Neuronal stem cell (in vitro differentiated cells): ENCODE measurements around the gene GPATCH8.

Source experiments
- DNase-seq: peaks from one replicate; pipeline ENCODE4 v3.0.0-alpha.2; 2013; ENCODE audit warnings: low spot score
- H2AFZ ChIP-seq: one replicate; pipeline ENCODE4 v1.6.1; 2013; ENCODE audit warnings: mild to moderate bottlenecking, low read length, inconsistent platforms
- H2AK5ac ChIP-seq: 2 replicates; pipeline ENCODE4 v1.6.1; 2013; ENCODE audit warnings: low read depth, mild to moderate bottlenecking, inconsistent platforms, low read length, moderate library complexity, mixed read lengths
- H2BK120ac ChIP-seq: 2 replicates; pipeline ENCODE4 v1.6.1; 2013; ENCODE audit warnings: low read depth, mild to moderate bottlenecking, inconsistent platforms, low read length, moderate library complexity, mixed read lengths
- H2BK12ac ChIP-seq: one replicate; pipeline ENCODE4 v1.6.1; 2013; ENCODE audit warnings: low read length, inconsistent platforms
- H2BK15ac ChIP-seq: 2 replicates; pipeline ENCODE4 v1.6.1; 2013; ENCODE audit warnings: mild to moderate bottlenecking, low read length, inconsistent platforms, mixed read lengths
- H2BK5ac ChIP-seq: one replicate; pipeline ENCODE4 v1.6.1; 2013; ENCODE audit warnings: inconsistent platforms, mild to moderate bottlenecking, low read length, moderate library complexity
- H3K14ac ChIP-seq: one replicate; pipeline ENCODE4 v1.6.1; 2013; ENCODE audit warnings: low read length, inconsistent platforms
- H3K18ac ChIP-seq: 2 replicates; pipeline ENCODE4 v1.6.1; 2013; ENCODE audit warnings: low read length, inconsistent platforms
- H3K23ac ChIP-seq: 2 replicates; pipeline ENCODE4 v1.6.1; 2013; ENCODE audit warnings: low read depth, mild to moderate bottlenecking, mixed read lengths, low read length, inconsistent platforms; ENCODE audit not compliant: poor library complexity
- H3K27ac ChIP-seq: replicated peaks from 3 replicates; pipeline ENCODE4 v1.5.1; 2013; ENCODE audit warnings: low read length, inconsistent platforms
- H3K27me3 ChIP-seq, 3 experiments: 2 replicates each; pipeline ENCODE4 v1.6.1; 2013; ENCODE audit warnings: low read length in 3 of 3, mild to moderate bottlenecking in 2 of 3, inconsistent platforms in 1 of 3, low read depth in 1 of 3, mixed read lengths in 1 of 3, moderate library complexity in 1 of 3; ENCODE audit not compliant: control insufficient read depth in 3 of 3, insufficient read depth in 3 of 3
- H3K36me3 ChIP-seq, 2 donors: replicated peaks in 1 of 2; 2 replicates each; pipeline ENCODE4 v1.6.1; 2013; ENCODE audit warnings: low read length in 2 of 2; ENCODE audit not compliant: control insufficient read depth in 2 of 2, insufficient read depth in 2 of 2
- H3K4ac ChIP-seq: 2 replicates; pipeline ENCODE4 v1.6.1; 2013; ENCODE audit warnings: inconsistent platforms, mild to moderate bottlenecking, low read length, moderate library complexity
- H3K4me1 ChIP-seq, 2 donors: 1 replicate in 1 of 2; 2 replicates in 1 of 2; pipeline ENCODE4 v1.6.1; 2013; ENCODE audit warnings: low read length in 2 of 2, low read depth in 1 of 2; ENCODE audit not compliant: control insufficient read depth in 2 of 2, insufficient read depth in 1 of 2
- H3K4me2 ChIP-seq: one replicate; pipeline ENCODE4 v1.6.1; 2013; ENCODE audit warnings: mild to moderate bottlenecking, low read length, inconsistent platforms; ENCODE audit not compliant: insufficient read depth, poor library complexity, severe bottlenecking
- H3K4me3 ChIP-seq, 2 donors: 2 replicates each; pipeline ENCODE4 v1.5.1; 2013; ENCODE audit warnings: low read length in 2 of 2, mild to moderate bottlenecking in 2 of 2, inconsistent platforms in 1 of 2, moderate library complexity in 1 of 2
- H3K79me1 ChIP-seq: one replicate; pipeline ENCODE4 v1.6.1; 2013; ENCODE audit warnings: low read depth, mild to moderate bottlenecking, inconsistent platforms, low read length, moderate library complexity
- H3K9ac ChIP-seq: one replicate; pipeline ENCODE4 v1.6.1; 2013; ENCODE audit warnings: mild to moderate bottlenecking, low read depth, low read length, inconsistent platforms; ENCODE audit not compliant: poor library complexity
- H3K9me3 ChIP-seq, 2 donors: replicated peaks in 1 of 2; 2 replicates each; pipeline versions ENCODE3 to v1.6.1; 2013; ENCODE audit warnings: low read length in 2 of 2, mild to moderate bottlenecking in 2 of 2, inconsistent platforms in 1 of 2, low read depth in 1 of 2, mixed read lengths in 1 of 2, moderate library complexity in 1 of 2; ENCODE audit not compliant: control insufficient read depth in 2 of 2, insufficient read depth in 1 of 2
- H4K8ac ChIP-seq: one replicate; pipeline ENCODE4 v1.6.1; 2013; ENCODE audit warnings: low read depth, mild to moderate bottlenecking, inconsistent platforms, low read length, moderate library complexity
- H4K91ac ChIP-seq: one replicate; pipeline ENCODE4 v1.6.1; 2013; ENCODE audit warnings: low read length, low read depth, mild to moderate bottlenecking, inconsistent platforms; ENCODE audit not compliant: poor library complexity
- WGBS, 2 donors: extraction: QIAGEN DNeasy Blood & Tissue Kit; methylation state at CpG; one replicate each; pipeline ENCODE4 v1.1.7; 2013; ENCODE audit warnings: missing lambda C conversion rate in 2 of 2, mixed read lengths in 1 of 2; ENCODE audit not compliant: insufficient read length in 2 of 2, insufficient replicate concordance in 1 of 2; ENCODE audit errors: extremely low coverage in 2 of 2; 5-methylcytosine and 5-hydroxymethylcytosine counted together

GPATCH8 gene

DNA sequence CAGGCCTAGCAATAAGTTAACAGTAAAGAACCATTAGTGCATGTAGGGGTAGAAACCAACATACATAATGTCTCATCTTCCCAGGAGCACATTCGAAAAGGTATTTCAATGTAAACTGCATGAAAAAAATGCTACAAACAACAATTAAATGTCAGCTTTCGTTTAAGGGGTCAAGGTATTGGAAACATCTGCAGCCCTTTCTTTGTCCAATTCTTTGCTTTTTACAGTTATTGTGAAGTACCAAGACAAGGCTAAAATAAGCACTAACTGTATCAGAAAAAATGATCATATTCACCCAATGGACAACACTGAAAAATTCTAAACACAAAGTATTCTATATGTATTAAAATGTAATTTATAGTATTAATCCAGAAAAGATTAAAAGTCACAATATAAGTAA is 37.9 kb downstream of the GPATCH8 start:
- no peak overlapping the region for H2BK5ac ChIP-seq
- WGBS, 2 donors = no CpG with 5 or more reads among the region's 2 CpGs
- H2BK15ac ChIP-seq = no peak overlapping the region
- DNase-seq = no peak
- H2AK5ac ChIP-seq = no peak overlapping the region
- H4K91ac ChIP-seq = no peak overlapping the region
- H3K18ac ChIP-seq = no peak overlapping the region
- no peak overlapping the region for H2AFZ ChIP-seq
- no peak overlapping the region for H3K23ac ChIP-seq
- H3K9ac ChIP-seq = no peak overlapping the region
- H3K36me3 ChIP-seq = peaks cover 0 to 71% of the 10 kb centered on the region in 2 donors
- H3K4me1 ChIP-seq = peaks cover 1 to 6% of the 10 kb centered on the region in 2 donors
- H3K79me1 ChIP-seq = peaks cover 3% of the 10 kb centered on the region
- H3K14ac ChIP-seq = no peak overlapping the region
- H4K8ac ChIP-seq = no peak overlapping the region
- H3K4me3 ChIP-seq = no peak overlapping the region
- H3K4ac ChIP-seq = no peak overlapping the region
- no peaks in the 10 kb centered on the region for H3K27me3 ChIP-seq
- H2BK12ac ChIP-seq = no peak overlapping the region
- H3K4me2 ChIP-seq = no peak overlapping the region
- peaks cover 0 to 9% of the 10 kb centered on the region in 2 donors for H3K9me3 ChIP-seq
- H3K27ac ChIP-seq = no peak overlapping the region
- H2BK120ac ChIP-seq = no peak overlapping the region

DNA sequence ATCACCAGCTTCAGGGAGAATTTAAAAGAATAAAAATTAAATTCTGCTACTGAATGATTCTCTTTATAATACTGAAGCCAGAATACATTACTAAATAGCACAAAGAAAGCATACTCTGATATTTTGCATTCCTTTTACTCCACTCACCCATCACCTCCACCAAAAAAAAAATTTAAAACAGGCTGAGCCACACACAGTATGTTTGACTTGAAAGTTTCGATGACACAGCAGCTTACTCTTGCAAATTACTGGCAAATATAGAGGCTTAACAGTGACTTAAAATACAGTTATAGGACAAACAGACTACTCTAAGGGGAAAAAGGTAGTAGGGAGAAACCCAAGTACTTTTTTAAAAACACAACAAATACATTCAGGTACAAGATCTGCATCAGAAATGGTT is 39.2 kb downstream of the GPATCH8 start:
- no CpG with 5 or more reads among the region's 1 CpG for WGBS, 2 donors
- Histone ChIP-seq H3K18ac (no peak overlapping the region), H3K27me3 (no peaks in the 10 kb centered on the region), H3K4me3 (no peak overlapping the region), H3K23ac (no peak overlapping the region), H4K8ac (no peak overlapping the region), H4K91ac (no peak overlapping the region), H3K4me2 (no peak overlapping the region), H3K79me1 (peaks cover 3% of the 10 kb centered on the region), H2BK120ac (no peak overlapping the region), H3K4ac (no peak overlapping the region), H3K9ac (no peak overlapping the region), H3K14ac (no peak overlapping the region), H2BK5ac (no peak overlapping the region), H2AFZ (no peak overlapping the region), H2AK5ac (no peak overlapping the region), H3K9me3 (peaks cover 0 to 9% of the 10 kb centered on the region in 2 donors), H3K27ac (no peak overlapping the region), H3K4me1 (peaks cover 1 to 6% of the 10 kb centered on the region in 2 donors), H2BK12ac (no peak overlapping the region), H2BK15ac (no peak overlapping the region), H3K36me3 (peaks cover 0 to 61% of the 10 kb centered on the region in 2 donors)
- no peak for DNase-seq

DNA sequence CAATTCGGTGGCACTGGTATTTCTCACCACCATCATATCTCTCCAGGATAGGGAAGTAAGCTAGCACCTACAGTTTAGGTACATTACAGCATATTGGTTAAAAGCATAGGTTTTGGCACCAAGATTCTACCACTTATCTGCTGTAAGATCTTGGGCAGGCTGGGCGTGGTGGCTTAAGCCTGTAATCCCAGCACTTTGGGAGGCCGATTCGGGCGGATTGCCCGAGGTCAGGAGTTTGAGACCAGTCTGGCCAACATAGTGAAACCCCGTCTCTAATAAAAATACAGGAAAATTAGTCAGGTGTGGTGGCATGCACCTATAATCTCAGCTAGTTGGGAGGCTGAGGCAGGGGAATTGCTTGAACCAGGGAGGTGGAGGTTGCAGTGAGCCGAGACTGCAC is 51.4 kb downstream of the GPATCH8 start:
- H3K18ac ChIP-seq = no peak overlapping the region
- no peak for DNase-seq
- H2BK15ac ChIP-seq = no peak overlapping the region
- no peak overlapping the region for H3K4ac ChIP-seq
- no peak overlapping the region for H3K23ac ChIP-seq
- WGBS, 2 donors = no CpG with 5 or more reads among the region's 8 CpGs
- H3K79me1 ChIP-seq = no peaks in the 10 kb centered on the region
- H3K9me3 ChIP-seq = no peaks in the 10 kb centered on the region
- H3K9ac ChIP-seq = no peak overlapping the region
- H2BK12ac ChIP-seq = no peak overlapping the region
- no peak overlapping the region for H2BK120ac ChIP-seq
- no peak overlapping the region for H4K91ac ChIP-seq
- no peaks in the 10 kb centered on the region for H3K27me3 ChIP-seq
- H2BK5ac ChIP-seq = no peak overlapping the region
- H3K27ac ChIP-seq = no peak overlapping the region
- H3K14ac ChIP-seq = no peak overlapping the region
- no peaks in the 10 kb centered on the region for H3K4me1 ChIP-seq
- H3K36me3 ChIP-seq = peaks cover 0 to 28% of the 10 kb centered on the region in 2 donors
- H2AK5ac ChIP-seq = no peak overlapping the region
- no peak overlapping the region for H3K4me3 ChIP-seq
- no peak overlapping the region for H2AFZ ChIP-seq
- no peak overlapping the region for H4K8ac ChIP-seq
- no peak overlapping the region for H3K4me2 ChIP-seq

DNA sequence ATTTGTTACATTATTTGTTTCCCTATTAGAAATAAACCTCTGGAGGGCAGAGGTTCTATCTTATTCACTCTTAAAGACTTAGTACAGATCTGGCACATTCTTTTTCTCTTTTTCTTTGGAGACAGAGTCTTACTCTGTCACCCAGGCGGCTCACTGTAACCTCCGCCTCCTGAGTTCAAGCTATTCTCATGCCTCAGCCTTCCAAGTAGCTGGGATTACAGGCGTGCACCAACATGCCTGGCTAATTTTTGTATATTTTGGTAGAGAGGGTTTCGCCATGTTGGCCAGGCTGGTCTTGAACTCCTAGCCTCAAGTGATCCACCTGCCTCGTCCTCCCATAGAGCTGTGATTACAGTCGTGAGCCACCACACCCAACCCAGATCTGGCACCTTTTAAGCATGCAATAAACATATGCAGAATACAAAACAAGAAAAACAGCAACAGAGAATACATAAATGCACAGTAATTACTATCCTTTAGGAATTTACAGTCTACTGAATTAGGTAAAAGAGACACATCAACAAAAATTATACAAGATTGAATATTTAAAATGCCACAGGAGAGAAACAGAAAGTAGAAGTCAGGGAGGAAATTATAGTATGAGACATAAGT is 52.1 kb downstream of the GPATCH8 start:
- Histone ChIP-seq H3K4ac (no peak overlapping the region), H3K9me3 (no peaks in the 10 kb centered on the region), H2BK15ac (no peak overlapping the region), H3K36me3 (peaks cover 0 to 31% of the 10 kb centered on the region in 2 donors), H3K27ac (no peak overlapping the region), H2BK5ac (no peak overlapping the region), H2BK12ac (no peak overlapping the region), H3K14ac (no peak overlapping the region), H3K4me1 (no peaks in the 10 kb centered on the region), H3K4me2 (no peak overlapping the region), H4K91ac (no peak overlapping the region), H3K9ac (no peak overlapping the region), H2AK5ac (no peak overlapping the region), H2AFZ (no peak overlapping the region), H3K27me3 (no peaks in the 10 kb centered on the region), H2BK120ac (no peak overlapping the region), H3K4me3 (no peak overlapping the region), H3K18ac (no peak overlapping the region), H4K8ac (no peak overlapping the region), H3K23ac (no peak overlapping the region), H3K79me1 (no peaks in the 10 kb centered on the region)
- no CpG with 5 or more reads among the region's 6 CpGs for WGBS, 2 donors
- no peak for DNase-seq
